NB4 (cell line): ENCODE measurements around the gene SPAAR.
"Not testable (repeated sequence)": the region's sequence is repeated elsewhere in the genome, so short reads cannot be mapped to it uniquely, and the experiment has no call there.

Experiments used
- CTCF ChIP-seq: IDR thresholded peaks from one replicate; pipeline ENCODE4 v1.5.1; 2012; ENCODE audit warnings: low read depth, low read length
- POLR2A ChIP-seq: IDR thresholded peaks from 2 replicates; pipeline ENCODE4 v1.6.1; 2011; ENCODE audit warnings: mild to moderate bottlenecking; ENCODE audit not compliant: insufficient read length; ENCODE audit errors: extremely low read depth

DNA sequence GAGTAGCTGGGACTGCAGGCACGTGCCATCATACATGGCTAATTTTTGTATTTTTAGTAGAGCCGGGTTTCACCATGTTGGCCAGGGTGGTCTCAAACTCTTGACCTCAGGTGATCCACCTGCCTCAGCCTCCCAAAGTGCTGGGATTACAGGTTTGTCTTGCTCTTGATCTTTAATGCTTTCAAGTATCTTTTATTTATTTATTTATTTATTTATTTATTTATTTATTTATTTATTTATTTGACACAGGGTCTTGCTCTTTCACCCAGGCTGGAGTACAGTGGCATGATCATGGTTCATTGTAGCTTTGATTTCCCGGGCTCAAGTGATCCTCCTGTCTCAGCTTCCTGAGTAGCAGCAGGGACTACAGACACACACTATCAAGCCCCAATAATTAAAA, 24.4 kb upstream of the SPAAR start:
- TF ChIP-seq CTCF, POLR2A: not testable (repeated sequence)
